ENCODE measurements around the gene PLA2G5.

- TF ChIP-seq, protein P1, sequence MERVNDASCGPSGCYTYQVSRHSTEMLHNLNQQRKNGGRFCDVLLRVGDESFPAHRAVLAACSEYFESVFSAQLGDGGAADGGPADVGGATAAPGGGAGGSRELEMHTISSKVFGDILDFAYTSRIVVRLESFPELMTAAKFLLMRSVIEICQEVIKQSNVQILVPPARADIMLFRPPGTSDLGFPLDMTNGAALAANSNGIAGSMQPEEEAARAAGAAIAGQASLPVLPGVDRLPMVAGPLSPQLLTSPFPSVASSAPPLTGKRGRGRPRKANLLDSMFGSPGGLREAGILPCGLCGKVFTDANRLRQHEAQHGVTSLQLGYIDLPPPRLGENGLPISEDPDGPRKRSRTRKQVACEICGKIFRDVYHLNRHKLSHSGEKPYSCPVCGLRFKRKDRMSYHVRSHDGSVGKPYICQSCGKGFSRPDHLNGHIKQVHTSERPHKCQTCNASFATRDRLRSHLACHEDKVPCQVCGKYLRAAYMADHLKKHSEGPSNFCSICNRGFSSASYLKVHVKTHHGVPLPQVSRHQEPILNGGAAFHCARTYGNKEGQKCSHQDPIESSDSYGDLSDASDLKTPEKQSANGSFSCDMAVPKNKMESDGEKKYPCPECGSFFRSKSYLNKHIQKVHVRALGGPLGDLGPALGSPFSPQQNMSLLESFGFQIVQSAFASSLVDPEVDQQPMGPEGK (CRISPR knock-in tag; IDR thresholded peaks at IDR 0.05; ENCODE audit: borderline replicate concordance): no peak
- TF ChIP-seq TCF4 (CRISPR knock-in tag; IDR thresholded peaks at IDR 0.05; ENCODE audit: borderline replicate concordance): no peak
- no peak for TF ChIP-seq ZFP30 (CRISPR knock-in tag; IDR thresholded peaks at IDR 0.05)
- no peak for TF ChIP-seq TOX (CRISPR knock-in tag; IDR thresholded peaks at IDR 0.05; ENCODE audit: borderline replicate concordance)
- no peak for TF ChIP-seq ARNTL (CRISPR knock-in tag; IDR thresholded peaks at IDR 0.05; ENCODE audit: borderline replicate concordance, low read depth)
These were observed 10.7 kb downstream of the PLA2G5 start for GRCh38 chr1:20080441-20081352.
